HepG2 (cell line): ENCODE results near the gene CRYAA. TPM values are rescaled to one million over a fixed set of nuclear protein-coding genes. Genes with fewer than 3 reads are reported as not detected.

Experiments used
- BATF2 ChIP-seq: sonication (generic); formaldehyde crosslinking; IDR thresholded peaks from 2 replicates; pipeline ENCODE4 v1.8.0; 2022; ENCODE audit warnings: mild to moderate bottlenecking, missing genetic modification reagents, moderate library complexity
- HOXA3 ChIP-seq: sonication (generic); formaldehyde crosslinking; IDR thresholded peaks from 2 replicates; pipeline ENCODE4 v1.5.0; 2020; ENCODE audit warnings: missing genetic modification reagents
- JDP2 ChIP-seq: sonication (generic); formaldehyde crosslinking; IDR thresholded peaks from 2 replicates; pipeline ENCODE4 v1.8.1; 2022; ENCODE audit warnings: missing genetic modification reagents, borderline replicate concordance
- KMT2A ChIP-seq: sonication (generic); formaldehyde crosslinking; IDR thresholded peaks from 2 replicates; pipeline ENCODE4 v1.4.0; 2020; ENCODE audit warnings: missing genetic modification reagents
- MAX ChIP-seq: IDR thresholded peaks from 2 replicates; pipeline ENCODE4 v1.6.1; 2012; ENCODE audit warnings: inconsistent platforms
- MIER3 ChIP-seq: IDR thresholded peaks from 2 replicates; pipeline ENCODE4 v1.6.1; 2016; ENCODE audit warnings: missing compliant biosample characterization, borderline replicate concordance
- NCOA2 ChIP-seq: sonication (generic); formaldehyde crosslinking; IDR thresholded peaks from 2 replicates; pipeline ENCODE4 v1.8.0; 2022; ENCODE audit warnings: inconsistent platforms
- NFKBIZ ChIP-seq: IDR thresholded peaks from 2 replicates; pipeline ENCODE4 v1.6.1; 2018; ENCODE audit warnings: missing genetic modification reagents, missing compliant biosample characterization
- TERF1 ChIP-seq: sonication (generic); formaldehyde crosslinking; IDR thresholded peaks from 2 replicates; pipeline ENCODE4 v1.8.0; 2022; ENCODE audit warnings: mild to moderate bottlenecking, missing genetic modification reagents, moderate library complexity
- ZBTB33 ChIP-seq: sonication (generic); formaldehyde crosslinking; IDR thresholded peaks from 2 replicates; pipeline ENCODE4 v1.4.0; 2020; ENCODE audit warnings: missing genetic modification reagents
- ZHX2 ChIP-seq, 2 experiments: sonication (generic) in 1 of 2; formaldehyde crosslinking in 1 of 2; IDR thresholded peaks; 2 replicates each; pipeline versions ENCODE4 v1.6.1 to v1.9.0; 2014 to 2022; ENCODE audit warnings: antibody characterized with exemption in 1 of 2, borderline replicate concordance in 1 of 2, inconsistent platforms in 1 of 2, low read depth in 1 of 2, missing genetic modification reagents in 1 of 2
- ZIK1 ChIP-seq: sonication (generic); formaldehyde crosslinking; IDR thresholded peaks from 2 replicates; pipeline ENCODE4 v1.5.0; 2020; ENCODE audit warnings: mild to moderate bottlenecking, low read depth, missing genetic modification reagents, borderline replicate concordance
- ZNF644 ChIP-seq: IDR thresholded peaks from 2 replicates; pipeline ENCODE4 v1.6.1; 2016; ENCODE audit warnings: low read depth
- ZNF770 ChIP-seq: sonication (generic); formaldehyde crosslinking; IDR thresholded peaks from 2 replicates; pipeline ENCODE4 v1.5.0; 2020; ENCODE audit warnings: mild to moderate bottlenecking, missing genetic modification reagents
- polyA plus RNA-seq, 8 experiments: library from polyadenylated mRNA; depleted of rRNA in 3 of 8; stranded (reverse) in 7 of 8; unstranded in 1 of 8; fragments of >200 nt; fragmentation: Illumina TruSeq in 4 of 8; extraction: Trizol in 4 of 8; gene quantifications; 2 replicates each; pipeline versions ENCODE4 v1.2.1 to v1.2.3, GENCODE V29; 2011 to 2016; ENCODE audit warnings: low read depth in 4 of 8, missing spikeins in 1 of 8, mixed read lengths in 1 of 8; ENCODE audit not compliant: insufficient read depth in 1 of 8
- total RNA-seq, 5 experiments: library from RNA; depleted of rRNA; stranded (reverse); fragments of >200 nt; fragmentation: Illumina TruSeq; extraction: Trizol; gene quantifications; 2 replicates each; pipeline ENCODE4 v1.2.3, GENCODE V29; 2016; ENCODE audit warnings: low read depth in 1 of 5

The CRYAA gene
- total and polyA plus RNA-seq, 2 of the 13 experiments (the other 11 are each of a cell fraction or from before 2014, with no cell fraction given) = 5.6 to 8.6 TPM

- TF ChIP-seq ZNF770 (CRISPR knock-in tag) (peak; percentile 46; the same call in 1 of the 2 replicates), HOXA3 (CRISPR knock-in tag) (peak; percentile 90), NFKBIZ (CRISPR knock-in tag) (no peak), ZHX2 (IDR thresholded peaks at IDR 0.05; ENCODE audit: low read depth) (0 out of 2 replicates have a peak, but pooled peaks have one; percentile 62), ZHX2 (CRISPR knock-in tag; IDR thresholded peaks at IDR 0.05; ENCODE audit: borderline replicate concordance) (no peak), NCOA2 (CRISPR knock-in tag) (peak; percentile 68), ZNF644 (no peak), ZBTB33 (peak; percentile 74), BATF2 (CRISPR knock-in tag) (no peak), MAX (peak; percentile 73), JDP2 (no peak; the same call in 1 of the 2 replicates), KMT2A (CRISPR knock-in tag) (0 out of 2 replicates have a peak, but pooled peaks have one; percentile 27), ZIK1 (CRISPR knock-in tag) (no peak), MIER3 (CRISPR knock-in tag) (peak; percentile 55; the same call in 1 of the 2 replicates), TERF1 (CRISPR knock-in tag) (no peak; the same call in 1 of the 2 replicates)
Observed at GRCh38 chr21:43211072-43211759, 42.4 kb downstream of the CRYAA start (continued).
